ENCODE results near the gene TMC7.
"Not testable (repeated sequence)": the region's sequence is repeated elsewhere in the genome, so short reads cannot be mapped to it uniquely, and the experiment has no call there.

TMC7 gene

DNA sequence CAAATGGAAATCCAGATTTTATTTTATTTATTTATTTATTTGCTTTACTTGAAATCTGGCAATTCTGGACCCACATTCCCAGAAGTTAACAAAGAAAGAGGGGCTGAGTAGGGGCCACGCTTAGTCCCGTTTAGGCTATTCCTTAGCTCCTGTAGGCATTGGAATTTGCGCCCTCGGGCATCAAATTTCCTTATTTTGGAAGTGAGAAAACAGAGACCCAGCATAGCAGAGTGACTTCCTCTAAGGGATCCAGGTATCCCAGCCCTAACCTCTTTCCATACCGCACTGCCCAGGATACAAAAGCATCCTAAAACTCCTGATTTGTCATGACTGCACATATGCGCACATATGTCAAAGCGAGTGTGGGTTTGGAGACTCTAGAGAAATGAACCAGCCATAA, 38.5 kb upstream of the TMC7 start:
- no peak for DNase-seq (ENCODE audit: low spot score)
- TF ChIP-seq, protein P1, sequence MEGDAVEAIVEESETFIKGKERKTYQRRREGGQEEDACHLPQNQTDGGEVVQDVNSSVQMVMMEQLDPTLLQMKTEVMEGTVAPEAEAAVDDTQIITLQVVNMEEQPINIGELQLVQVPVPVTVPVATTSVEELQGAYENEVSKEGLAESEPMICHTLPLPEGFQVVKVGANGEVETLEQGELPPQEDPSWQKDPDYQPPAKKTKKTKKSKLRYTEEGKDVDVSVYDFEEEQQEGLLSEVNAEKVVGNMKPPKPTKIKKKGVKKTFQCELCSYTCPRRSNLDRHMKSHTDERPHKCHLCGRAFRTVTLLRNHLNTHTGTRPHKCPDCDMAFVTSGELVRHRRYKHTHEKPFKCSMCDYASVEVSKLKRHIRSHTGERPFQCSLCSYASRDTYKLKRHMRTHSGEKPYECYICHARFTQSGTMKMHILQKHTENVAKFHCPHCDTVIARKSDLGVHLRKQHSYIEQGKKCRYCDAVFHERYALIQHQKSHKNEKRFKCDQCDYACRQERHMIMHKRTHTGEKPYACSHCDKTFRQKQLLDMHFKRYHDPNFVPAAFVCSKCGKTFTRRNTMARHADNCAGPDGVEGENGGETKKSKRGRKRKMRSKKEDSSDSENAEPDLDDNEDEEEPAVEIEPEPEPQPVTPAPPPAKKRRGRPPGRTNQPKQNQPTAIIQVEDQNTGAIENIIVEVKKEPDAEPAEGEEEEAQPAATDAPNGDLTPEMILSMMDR (IDR thresholded peaks at IDR 0.05; ENCODE audit: extremely low read depth, missing control alignments): no peak

DNA sequence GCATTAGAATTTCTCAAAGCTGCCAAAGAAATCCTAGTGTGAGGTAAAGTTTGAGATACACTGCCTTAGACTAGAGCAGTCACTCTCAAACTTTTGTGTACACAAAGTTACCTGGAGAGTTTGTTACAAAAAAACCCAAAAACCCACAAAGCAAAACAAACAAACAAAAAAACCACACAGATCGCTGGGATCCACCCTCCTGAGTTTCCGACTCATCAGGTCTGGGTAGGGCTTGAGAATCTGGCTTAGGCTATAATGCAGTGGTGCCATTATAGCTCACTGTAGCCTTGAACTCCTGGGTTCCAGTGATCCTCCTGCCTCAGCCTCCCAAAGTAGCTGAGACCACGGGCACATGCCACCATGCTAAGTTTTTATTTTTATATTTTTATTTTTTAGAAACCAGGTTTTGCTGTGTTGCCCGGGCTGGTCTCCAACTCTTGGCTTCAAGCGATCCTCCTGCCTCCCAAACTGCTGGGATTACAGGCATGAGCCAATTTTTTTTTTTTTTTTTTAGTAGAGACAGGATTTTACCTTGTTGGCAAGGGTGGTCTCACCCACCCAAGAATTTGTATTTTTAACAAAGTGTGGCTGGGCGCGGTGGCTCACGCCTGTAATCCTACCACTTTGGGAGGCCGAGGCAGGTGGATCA, 35.2 kb upstream of the TMC7 start:
- TF ChIP-seq, protein P1 (IDR thresholded peaks at IDR 0.05; ENCODE audit: extremely low read depth, missing control alignments): no peak
- DNase-seq (ENCODE audit: low spot score): no peak

DNA sequence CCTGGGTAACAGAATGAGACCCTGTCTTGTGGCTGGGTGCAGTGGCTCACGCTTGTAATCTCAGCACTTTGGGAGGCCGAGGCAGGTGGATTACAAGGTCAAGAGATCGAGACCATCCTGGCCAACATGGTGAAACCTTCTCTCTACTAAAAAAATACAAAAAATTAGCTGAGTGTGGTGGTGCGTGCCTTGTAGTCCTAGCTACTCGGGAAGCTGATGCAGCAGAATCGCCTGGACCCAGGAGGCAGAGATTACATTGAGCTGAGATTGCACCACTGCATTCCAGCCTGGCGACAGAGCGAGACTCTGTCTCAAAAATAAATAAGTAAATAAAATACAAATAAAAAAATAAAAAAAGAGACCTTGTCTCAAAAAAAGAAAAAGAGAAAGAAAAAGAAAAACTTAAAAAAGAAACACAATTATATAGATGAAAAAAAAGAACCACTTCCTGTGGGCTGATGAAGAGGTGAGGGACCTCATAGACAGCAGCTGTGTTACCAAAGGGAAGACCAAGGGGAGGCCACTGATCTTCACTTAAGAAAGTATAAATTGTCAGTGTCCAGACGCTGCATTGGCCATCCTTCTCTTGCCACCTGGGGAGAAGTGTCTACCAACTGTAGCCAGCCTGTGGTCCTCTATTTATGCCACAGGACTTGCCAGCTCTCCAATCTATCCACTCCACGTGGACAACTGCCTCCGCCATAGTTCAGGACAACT, 33.1 kb upstream of the TMC7 start:
- TF ChIP-seq, protein P1 (IDR thresholded peaks at IDR 0.05; ENCODE audit: extremely low read depth, missing control alignments): no peak
- no peak for DNase-seq (ENCODE audit: low spot score)

DNA sequence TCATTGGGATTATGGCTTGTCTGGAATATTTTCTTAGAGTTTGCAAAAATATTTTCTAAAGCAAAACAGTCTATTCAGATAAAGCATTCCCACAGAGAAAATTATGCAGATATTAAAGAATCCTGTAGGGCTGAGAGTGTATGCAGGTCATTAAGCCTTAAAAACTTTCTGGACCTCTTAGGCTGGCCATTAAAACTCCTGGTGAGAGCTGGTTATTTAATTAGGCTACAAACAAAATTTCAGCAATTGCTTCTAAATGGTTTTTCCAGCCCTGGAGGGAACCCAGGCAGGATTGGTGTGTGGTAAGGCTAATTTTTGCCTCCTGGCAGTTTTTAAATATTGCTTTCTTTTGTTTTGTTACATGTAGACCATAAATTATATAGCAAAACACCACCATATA, 30.2 kb upstream of the TMC7 start:
- TF ChIP-seq, protein P1 (IDR thresholded peaks at IDR 0.05; ENCODE audit: extremely low read depth, missing control alignments): no peak

GRCh38 chr16:18955874-18956580, 27.7 kb upstream of the TMC7 start:
- not testable (repeated sequence) for DNase-seq (ENCODE audit: low spot score)

More for the DNA sequence above, 30.2 kb upstream of the TMC7 start:
- DNase-seq (ENCODE audit: low spot score): no peak

GRCh38 chr16:18956658-18957241, 27.0 kb upstream of the TMC7 start:
- not testable (repeated sequence) for DNase-seq (ENCODE audit: low spot score)

- TF ChIP-seq, protein P1 (IDR thresholded peaks at IDR 0.05; ENCODE audit: extremely low read depth, missing control alignments): no peak
- no peak for DNase-seq (ENCODE audit: low spot score)
Observed at GRCh38 chr16:18958621-18959029, 25.1 kb upstream of the TMC7 start.

GRCh38 chr16:18959031-18959505, 24.7 kb upstream of the TMC7 start:
- DNase-seq (ENCODE audit: low spot score): no peak
- TF ChIP-seq, protein P1 (IDR thresholded peaks at IDR 0.05; ENCODE audit: extremely low read depth, missing control alignments): no peak
